ENCODE data around the gene ZNF423.

ZNF423 gene

DNA sequence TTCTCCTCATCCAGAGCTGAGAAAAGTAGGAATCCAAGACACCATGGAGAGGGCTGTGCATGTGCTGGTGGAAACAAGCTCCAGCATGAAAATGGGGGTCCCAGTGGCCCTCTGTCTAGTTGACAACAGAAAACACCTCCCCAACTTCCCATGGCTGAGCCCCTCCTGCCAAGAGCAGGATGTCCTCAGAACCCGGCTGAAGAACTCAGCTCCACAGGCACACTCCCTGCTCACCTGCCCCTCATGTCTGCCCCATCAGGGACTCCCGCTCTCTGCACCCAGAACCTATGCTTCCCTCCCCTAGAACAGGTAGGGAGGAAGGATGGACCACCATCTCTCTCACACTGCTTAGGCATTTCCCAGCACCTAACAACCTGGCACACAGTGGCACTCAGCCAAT, 315.1 kb downstream of the ZNF423 start:
- no peak overlapping the region for H3K4me3 ChIP-seq
- no peak overlapping the region for H3K27ac ChIP-seq

DNA sequence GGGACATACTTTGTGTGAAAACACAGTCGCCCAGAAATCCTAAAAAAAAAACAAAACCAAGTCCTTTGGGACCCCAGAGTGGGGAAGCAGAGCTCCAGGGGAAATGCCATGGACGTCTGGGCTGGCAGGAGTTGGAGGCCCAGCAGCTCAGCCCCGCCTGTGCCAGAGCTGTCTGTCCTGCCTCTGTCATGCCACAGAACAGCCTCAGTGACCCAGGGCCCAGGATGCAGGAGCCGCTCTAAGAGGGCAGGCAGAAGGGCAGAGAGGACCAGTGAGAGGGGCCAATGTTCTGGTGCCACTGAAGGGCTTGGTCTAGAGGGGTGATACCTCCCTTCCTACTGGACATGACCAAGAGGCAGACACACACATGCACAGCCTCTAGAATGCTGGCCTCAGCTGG, 316.2 kb downstream of the ZNF423 start:
- Histone ChIP-seq H3K4me3 (no peak overlapping the region), H3K27ac (no peak overlapping the region)

DNA sequence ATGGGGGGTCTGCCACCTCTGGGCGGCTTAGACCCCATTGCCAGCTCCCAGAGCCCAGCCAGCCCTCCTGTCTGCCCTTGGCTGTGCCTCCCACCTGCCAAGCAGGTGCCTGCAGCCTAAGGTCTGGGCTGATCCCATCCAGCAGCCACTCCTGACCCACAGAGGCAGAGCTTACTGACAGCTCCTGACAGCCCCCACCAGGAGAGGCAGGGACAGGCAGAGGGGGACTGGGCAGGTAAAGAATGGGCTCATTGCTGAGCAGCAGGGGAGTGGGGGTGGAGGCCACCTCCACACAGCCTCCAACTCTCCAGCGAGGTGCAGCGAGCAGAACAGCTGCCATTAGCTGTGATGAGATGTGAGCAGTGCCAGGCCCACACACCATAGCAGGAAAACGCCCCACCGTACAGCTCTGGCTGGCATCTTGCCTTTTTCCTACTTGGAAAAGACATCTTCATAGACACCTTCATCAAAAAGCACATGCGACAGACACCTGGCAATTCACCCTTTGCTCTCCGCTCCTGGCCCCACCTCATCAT, 317.9 kb downstream of the ZNF423 start:
- no peak overlapping the region for H3K4me3 ChIP-seq
- no peak overlapping the region for H3K27ac ChIP-seq

DNA sequence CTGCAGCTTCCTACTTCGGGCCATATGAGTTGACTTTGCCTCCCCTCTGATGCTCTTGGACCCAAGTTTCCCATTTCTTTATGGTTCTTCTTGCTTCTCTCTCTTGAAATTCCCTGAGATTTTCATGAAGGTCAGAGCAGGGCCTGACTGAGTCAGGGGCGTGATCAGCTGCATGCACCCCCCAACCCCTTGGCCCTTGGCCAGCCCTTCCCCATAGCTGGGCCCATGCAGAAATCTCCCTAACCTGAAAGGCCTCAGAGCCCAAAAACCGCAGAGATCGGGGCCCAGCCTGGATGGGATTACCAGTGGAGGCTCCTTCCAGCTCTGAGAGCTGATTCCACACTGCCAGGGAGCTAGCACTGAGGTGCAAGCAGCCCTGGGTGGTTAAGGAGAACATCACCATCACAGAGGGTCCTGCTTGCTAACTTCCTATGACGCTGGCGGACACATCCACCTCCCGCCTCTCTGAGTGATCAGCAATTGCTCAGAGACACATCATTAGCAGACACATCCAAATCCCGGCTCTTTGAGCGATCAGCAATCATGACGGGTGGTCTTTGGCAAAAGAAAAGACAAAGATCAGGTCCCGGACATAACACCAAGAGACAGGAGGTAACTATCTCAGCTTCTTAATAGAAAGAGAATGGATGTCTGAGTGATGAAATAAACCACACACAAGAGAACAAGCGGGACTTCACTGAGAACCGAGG, 320.9 kb downstream of the ZNF423 start:
- H3K4me3 ChIP-seq = no peak overlapping the region
- no peak overlapping the region for H3K27ac ChIP-seq

DNA sequence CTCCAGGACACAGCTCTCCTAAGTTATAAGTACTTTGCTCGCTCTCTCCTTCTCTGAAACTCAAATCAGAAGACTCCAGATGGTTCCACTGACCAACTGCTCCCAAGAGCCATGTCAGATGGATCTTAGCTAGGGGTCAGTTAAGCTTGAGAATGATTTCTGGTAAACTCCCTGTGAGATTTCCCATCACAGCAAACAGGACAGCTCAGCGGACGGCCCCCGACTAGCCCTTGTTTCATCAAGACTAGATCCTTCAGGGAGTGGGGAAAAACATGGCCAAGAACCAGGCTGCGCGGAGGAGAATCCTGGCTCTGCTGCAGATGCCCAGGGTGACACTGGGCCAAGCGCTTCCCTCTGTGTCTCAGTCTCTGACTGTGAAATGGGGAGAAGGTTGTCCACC, 322.5 kb downstream of the ZNF423 start:
- no peak overlapping the region for H3K27ac ChIP-seq
- H3K4me3 ChIP-seq = no peak overlapping the region

DNA sequence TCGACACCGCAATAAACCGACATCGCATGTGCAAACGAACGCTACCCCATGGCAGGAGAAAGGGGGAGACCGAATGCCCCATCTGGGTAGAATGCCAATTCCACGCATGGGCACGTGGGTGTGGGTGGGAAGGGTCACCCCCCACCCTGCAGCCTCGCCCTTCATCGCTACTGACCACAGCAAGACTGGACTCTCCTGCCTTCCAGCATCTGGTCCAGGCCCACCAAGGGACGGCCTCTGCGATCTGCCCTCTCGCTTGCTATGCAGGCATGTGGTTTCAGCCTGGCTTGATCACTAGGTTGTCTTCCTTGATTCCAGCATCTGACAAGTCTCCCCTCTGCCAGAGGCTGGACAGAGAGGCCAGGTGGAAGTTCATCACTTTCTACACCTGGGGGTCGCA, 323.0 kb downstream of the ZNF423 start:
- H3K27ac ChIP-seq = no peak overlapping the region
- no peak overlapping the region for H3K4me3 ChIP-seq

DNA sequence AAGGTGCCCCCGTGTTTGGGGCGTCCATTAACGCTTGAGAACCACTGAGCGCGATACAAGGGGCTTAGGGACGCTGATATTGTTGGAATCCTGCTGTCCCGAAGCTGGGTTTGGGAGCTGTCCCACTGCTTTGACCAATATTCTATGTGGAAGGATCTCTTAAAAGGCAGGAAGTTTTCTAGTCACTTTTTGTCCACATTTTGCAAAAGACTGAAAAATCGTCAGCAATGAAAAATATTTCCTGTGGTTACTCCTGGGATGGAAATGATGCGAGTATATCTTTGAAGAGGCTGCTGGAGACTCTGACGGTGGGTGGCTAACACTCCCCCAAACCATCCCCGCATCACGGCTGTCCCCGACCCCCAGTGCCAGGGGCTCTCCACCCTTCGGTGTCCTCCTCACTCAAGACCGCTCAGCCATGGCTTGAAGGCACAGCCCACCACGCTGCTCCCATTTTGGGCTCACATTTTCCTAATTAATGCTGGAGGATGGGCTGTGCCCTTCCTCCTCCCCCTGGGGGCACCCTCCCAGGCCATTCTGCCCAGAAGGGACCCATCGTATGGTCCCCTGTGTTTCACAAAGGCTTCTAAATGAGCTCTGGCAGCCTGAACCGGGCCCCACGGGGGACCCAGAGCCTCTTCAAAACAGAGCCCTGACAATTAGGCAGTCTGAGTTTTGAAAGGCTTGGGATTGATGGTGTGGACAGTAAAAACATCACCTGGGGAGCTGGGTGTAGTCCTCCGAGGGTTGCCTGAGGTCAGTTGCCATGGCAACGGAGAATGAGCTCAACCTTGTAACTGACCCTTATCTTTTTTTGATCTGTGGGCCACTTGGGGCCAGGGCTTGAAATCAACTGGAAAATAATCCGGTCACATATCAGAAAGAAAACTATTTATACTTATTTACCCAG, 323.7 kb downstream of the ZNF423 start:
- peak overlapping the region in 1 of 21 experiments; percentile 16 for H3K27ac ChIP-seq
- H3K4me3 ChIP-seq = no peak overlapping the region

DNA sequence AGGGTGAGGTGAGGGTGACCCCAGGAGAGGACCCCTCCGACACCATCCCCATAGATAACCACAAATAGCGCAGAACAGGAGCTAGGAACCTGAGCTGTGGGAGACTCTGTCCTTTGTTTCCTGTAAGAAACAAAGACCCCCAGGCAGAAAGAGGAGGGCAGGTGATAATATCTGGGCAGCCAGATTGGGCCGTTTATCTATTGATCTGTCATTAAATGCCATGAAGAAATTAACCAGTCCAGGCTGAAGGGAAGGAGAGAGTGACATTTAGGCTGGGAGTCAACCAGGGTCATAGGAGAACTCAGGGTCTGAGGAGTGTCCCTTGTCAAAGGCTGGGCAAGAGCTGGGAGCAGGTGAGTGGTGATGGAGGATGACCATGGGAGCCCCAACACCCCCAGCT, 324.5 kb downstream of the ZNF423 start:
- Histone ChIP-seq H3K27ac (no peak overlapping the region), H3K4me3 (no peak overlapping the region)

DNA sequence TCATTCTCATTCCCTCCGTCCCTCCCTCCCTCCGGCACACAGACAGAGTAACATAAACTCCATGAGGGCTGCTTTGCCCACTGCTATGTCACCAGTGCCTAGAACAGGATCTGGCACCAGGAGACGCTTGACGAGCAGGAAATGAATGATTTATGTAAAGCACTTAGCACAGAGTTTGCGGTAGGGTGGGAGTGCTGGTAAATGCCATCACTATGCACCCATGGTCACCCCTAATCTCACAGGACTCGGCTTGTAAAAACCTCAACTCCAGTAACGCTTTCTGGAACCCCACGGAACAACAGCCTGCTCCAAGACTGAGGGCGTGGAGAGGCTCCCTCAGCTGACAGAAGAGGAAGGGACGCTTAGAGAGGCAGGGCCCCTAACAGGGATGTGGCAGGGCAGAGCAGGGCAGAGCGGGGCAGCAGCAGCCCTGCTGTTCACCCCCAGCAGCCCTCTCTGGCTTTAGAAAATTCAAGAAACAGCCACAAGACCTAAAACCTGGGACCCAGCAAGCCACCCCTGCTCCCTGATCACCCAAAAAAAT, 325.4 kb downstream of the ZNF423 start:
- Histone ChIP-seq H3K27ac (no peak overlapping the region), H3K4me3 (no peak overlapping the region)

DNA sequence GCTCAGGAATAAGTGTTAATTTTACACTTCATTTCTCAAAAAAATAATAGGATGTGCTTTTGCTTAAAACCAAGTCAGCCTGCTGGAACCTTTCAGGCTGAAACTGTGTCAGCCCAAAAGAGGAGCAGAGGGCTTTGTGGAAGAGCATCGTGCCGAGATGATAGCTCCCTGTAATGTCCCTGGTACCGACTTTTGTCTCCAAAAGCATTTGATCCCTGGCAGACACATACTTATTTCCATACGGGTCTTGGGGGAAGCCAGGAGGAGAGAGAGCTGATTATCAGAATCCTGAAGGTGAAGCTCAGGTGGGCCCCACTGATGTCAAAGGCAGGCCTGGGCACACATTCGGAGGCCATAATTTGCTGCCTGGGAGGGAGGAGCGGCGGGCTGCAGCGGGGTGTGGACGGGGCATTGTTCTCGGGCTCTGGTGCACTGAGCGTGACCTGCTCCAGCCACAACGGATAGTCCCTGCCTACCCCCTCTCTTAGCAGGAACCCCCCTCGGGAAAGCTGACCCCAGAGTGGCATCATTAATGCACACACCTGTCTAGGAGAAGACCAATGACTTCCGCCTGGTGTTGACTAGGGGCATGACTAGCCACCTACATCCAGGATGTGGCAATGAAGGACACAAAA, 326.4 kb downstream of the ZNF423 start:
- H3K4me3 ChIP-seq = no peak overlapping the region
- H3K27ac ChIP-seq = no peak overlapping the region

DNA sequence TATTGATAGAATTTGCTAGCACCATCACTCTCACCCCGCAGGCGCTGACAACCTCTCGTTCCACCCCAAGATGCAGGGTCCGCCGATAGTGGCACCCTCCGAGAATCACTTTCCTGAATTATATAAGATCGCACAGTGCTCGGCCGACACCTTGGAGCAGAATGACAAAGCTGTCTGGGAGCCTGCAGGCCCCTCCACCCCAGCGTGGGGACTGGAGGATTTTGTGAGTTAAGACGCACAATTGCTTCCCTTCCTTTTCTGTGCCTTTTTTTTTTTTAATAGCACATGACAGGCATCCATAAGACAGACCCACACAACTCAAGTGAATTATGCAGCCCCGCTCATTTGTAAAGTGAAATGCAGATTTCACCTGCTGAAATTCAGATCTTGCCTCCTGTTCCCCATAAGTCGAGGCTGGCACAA, 327.0 kb downstream of the ZNF423 start:
- peak overlapping the region in 1 of 21 experiments; percentile 3 for H3K27ac ChIP-seq
- H3K4me3 ChIP-seq = peak overlapping the region in 2 of 7 experiments; percentile 14 to 19

DNA sequence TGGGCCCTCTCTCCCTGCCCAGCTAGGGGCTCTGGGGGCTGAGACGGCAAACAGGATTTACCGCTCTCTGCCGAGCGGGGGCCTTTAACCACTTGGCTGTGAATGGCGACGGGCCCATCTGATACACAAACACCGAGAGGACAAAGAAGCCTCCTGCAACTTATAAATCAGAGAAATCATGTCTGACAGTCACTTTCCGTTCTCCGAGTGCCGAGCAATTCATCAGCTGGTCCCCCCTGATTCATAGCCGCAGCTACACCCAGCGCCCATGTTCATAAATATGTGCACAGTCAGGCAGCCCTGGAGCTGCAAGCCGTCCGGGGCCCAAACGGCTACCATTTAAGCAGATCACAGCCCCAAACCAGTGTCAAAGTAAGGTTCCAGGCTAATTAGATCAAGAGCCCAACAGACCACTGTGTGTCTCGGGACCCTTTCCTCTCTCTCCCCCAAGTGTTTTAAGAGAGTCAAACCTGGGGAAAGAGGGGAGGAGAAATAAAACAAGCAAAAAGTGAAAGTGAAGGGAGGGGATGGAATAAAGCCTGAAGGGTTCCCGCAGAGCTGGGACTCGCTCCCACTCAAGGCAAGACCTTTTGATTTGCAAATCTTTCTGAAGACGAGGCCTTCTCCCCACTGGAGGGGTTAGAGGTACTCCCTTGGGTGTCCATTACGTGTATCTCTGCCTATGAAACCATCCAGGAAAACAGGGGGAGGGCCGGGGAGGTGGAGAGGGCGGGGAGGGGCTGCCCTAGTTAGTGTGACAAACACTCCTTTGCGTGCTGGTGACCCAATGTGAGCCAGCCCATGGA, 327.6 kb downstream of the ZNF423 start:
- H3K4me3 ChIP-seq = peak overlapping the region in 2 of 7 experiments; percentile 14 to 19
- peak overlapping the region in 4 of 21 experiments; percentile 3 to 35 (median 14) for H3K27ac ChIP-seq

DNA sequence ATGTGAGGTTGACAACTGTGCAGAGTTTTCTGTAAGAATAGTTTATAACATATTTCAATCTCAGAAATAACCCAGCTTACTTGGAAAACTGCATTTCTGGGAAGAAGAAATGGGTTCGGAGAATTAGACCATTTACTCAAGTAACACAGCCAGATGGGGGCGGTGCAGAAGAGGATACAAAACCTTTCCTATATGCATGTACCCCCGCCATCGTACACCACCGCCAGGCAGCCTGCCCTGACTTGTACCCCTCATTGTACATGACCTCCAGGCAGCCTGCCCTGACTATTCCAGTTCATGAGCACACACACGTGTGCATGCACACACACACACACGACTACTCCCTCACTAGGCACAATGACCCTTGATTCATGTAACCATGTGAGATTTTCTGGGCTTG, 328.3 kb downstream of the ZNF423 start:
- peak overlapping the region in 1 of 21 experiments; percentile 3 for H3K27ac ChIP-seq
- H3K4me3 ChIP-seq = peak overlapping the region in 1 of 7 experiments; percentile 19

DNA sequence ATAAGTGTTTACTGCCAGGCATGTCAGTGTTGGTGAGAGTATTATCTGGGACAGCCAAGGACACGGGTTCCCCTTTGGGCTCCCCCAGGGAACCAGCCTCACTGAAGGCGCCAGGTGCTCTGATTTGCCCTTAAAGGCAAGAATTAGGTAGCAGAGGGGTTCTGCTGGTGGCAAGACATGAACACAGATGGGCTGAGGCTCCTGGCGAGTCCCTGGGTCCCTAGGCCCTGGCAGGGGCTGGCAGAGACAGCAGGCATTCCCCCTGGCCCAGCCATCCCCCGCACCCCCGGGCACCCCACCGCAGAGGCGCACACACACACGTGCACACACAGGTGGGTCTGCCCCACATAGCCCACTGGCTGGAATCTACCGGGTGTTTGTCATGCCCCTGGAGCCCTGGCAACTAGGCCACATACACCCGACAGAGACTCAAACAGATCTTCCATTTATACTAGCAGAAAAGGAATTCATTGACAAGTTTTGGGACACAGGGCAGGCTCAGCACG, 329.0 kb downstream of the ZNF423 start:
- H3K4me3 ChIP-seq = no peak overlapping the region
- H3K27ac ChIP-seq = no peak overlapping the region

DNA sequence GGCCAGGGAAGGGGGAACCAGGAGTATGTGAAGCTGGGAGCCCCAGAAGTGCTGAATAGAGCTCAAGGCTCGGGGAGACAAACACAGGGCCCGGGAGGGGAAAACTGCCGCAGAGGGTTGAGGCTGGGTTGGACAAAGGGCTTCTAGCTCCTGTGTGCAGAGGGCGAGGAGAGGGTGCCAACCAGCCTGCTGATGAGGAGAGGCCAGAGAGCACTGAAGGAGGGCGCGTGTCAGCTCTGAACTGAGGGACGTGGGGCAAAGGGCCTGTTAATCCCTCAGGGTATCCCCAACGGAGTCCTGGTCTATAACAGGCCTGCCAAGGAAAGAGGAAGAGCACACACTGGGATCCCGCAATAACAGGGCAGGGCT, 331.0 kb downstream of the ZNF423 start:
- Histone ChIP-seq H3K27ac (no peak overlapping the region), H3K4me3 (no peak overlapping the region)

DNA sequence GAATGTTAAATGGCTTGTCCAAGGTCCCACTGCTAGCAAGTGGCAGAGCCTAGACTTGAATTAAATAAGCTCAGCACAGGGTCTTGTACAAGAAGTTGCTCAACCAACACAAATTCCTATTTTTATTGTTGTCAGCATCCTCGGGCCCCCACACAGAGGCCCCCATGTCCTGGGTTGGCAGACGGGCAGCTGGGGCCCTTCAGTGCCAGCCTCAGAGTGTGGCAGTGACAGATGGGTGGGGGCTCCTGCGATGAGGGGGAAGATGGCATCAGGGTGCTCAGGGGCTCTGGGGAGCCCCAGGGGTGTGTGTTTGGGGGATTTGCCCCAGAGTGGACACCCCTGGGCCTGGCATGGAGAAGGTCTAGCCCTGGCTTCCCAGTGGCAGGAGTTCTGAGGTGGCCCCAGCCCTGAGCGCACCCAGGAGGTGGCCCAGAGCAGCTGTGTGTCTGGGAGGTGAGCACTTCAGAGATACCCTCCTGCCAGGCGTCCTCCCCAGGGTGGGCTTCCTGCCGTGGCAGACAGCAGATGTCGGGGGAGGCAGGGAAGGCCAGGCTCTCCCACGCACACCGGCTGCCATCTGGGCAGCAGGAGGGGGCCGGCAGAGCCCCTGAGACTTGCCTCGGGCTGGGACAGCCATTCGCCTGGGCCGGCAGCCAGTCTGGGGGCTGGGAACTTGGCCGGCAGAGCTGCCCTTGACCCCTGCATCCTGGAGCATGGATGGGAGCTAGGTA, 331.5 kb downstream of the ZNF423 start:
- Histone ChIP-seq H3K27ac (peak overlapping the region in 1 of 21 experiments; percentile 43), H3K4me3 (no peak overlapping the region)

DNA sequence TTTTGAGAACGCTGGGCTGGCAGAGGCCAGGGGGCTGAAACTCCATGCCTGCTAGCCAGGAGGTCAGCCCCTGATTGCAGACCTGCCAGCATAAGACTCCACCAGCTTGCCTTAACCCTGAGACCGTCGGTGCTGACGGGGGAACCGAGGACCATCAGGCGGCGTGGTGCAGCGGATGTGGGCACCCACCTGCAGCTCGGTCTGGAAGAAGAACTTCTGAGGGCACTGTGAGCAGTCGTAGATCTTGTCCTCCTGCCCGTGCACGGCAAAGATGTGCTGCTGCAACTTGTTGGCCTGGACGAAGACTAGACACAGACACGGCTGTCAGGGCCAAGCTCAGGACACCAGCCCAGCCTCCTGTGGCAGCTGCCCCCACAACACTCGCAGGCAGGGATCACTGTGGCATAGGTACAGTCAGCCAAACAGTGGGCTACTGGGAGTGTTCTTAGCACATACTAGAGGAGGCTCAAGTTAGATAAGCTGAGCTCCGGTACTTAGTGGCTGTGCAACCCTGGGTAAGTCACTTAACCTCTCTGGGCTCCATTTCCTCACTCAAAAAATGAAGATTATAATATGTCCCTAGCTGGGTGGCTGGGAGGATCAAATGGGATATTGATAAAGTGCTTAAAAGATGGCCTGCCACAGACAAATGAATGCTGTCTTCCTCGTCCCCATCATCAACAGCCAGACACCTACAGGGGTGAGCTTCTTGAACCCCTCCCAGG, 332.3 kb downstream of the ZNF423 start:
- Histone ChIP-seq H3K4me3 (no peak overlapping the region), H3K27ac (no peak overlapping the region)
